HG03066 (cell line): ENCODE results near the gene CTPS1.

Experiments used
- ATAC-seq: cut with Tn5 transposase; IDR thresholded peaks from one replicate; pipeline ENCODE4 v1.9.1; 2021; ENCODE audit warnings: low read depth; ENCODE audit not compliant: unreplicated experiment

Gene CTPS1

DNA sequence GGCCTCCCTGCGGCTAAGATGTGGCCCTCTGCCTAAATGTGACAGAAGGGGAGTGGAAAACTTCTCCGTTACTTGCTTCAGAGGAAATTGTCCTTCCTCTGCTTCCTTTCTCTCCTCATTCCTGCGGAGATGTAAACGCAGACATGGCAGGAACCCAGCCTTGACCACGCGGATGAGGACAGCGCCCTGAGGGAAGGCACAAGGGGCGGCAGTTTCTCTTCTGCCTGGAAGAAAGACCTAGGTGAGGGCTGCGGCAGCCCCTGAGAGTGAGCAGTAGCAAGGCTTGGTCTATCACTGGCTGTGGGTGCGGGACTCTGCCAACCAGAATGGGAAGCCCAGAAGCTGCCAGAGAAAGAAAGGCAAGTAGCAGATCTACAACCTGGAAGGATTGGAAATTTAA, 14.0 kb upstream of the CTPS1 start:
- no peak for ATAC-seq

DNA sequence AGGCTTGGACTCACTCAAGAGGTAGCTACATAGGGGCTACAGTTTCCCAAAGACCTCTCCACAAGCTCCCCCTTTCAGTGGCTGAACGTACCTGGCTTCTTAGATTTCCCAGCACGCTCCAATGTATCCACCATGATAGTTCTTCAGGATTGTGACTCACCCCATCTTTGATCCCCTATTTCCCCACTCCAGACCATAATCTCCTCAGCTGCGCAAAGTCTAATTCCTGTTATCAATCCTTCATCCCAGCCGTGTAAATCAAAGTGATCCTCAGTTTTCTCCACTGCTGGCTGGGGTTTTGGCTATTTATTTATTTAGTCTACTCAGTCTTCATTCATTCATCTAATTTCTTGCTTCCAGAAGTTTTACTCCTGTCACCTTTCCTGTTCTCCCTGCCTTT, 13.1 kb upstream of the CTPS1 start:
- no peak for ATAC-seq

DNA sequence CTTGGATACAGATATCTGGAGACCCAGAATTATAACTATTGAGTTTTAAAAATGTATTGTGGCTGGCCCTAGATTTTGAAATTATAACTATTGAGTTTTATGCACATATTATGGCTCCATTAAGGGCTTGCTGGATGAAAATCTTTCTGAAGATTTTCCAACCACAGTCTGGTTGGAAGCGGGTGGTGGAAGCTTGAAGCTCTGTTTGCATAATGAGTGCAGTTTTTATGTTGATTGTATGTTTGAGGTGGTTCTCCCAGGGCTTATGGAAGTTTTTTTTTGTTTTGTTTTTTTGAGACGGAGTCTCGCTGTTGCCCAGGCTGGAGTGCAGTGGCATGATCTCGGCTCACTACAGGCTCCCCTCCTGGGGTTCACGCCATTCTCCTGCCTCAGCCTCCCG, 10.1 kb upstream of the CTPS1 start:
- ATAC-seq = no peak

DNA sequence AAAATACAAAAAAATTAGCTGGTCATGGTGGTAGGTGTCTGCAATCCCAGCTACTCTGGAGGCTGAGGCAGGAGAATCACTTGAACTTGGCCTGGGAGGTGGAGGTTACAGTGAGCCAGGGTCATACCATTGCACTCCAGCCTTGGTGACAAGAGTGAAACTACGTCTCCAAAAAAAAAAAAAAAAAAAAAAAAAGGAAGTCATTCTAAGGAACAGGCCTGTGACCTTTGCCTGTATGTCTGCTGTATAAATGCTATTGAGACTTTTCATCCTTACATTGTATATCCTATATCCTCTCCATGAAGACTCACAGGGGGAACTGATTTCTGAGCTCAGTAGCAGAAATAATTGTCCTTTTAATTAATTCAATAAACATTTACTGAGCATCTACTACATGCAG, 7.5 kb upstream of the CTPS1 start:
- ATAC-seq = no peak

DNA sequence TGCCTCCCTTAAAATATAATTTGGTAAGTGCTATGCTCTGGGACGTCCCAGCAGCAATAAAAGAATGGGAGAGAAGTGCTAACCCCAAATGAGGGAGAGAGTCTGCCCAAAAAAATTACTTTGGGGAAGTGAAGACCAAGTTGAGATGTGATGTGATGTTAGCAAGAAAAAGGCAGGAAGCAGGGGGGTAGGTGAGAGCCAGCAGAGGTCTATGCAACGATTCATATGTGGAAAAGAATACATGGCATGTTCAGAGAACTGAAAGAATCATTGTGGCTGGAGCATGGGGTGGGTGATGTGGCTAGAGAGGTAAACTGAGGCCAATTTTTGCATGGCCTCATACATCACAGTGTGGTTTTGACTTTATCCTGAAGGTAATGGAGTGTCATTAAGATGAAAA, 5.6 kb upstream of the CTPS1 start:
- ATAC-seq = no peak

DNA sequence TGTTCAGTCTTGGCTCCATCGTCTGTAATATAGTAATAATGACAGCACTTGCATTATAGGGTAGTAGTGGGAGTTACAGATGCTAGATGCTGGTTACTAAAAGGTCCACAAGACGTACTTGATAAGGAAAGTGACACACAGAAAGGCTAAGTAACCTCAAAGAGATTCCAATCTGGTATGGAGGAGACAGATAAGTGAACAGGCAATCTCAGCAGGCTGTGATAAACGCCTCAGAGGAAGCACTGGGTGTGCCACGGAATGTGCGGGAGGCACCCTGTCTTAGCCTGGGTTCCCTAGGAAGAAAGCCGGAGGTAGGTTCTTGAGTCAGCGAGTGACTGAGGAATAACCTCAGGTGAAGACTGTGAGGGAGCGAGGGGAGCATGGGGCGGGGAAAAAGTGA, 4.6 kb upstream of the CTPS1 start:
- no peak for ATAC-seq

DNA sequence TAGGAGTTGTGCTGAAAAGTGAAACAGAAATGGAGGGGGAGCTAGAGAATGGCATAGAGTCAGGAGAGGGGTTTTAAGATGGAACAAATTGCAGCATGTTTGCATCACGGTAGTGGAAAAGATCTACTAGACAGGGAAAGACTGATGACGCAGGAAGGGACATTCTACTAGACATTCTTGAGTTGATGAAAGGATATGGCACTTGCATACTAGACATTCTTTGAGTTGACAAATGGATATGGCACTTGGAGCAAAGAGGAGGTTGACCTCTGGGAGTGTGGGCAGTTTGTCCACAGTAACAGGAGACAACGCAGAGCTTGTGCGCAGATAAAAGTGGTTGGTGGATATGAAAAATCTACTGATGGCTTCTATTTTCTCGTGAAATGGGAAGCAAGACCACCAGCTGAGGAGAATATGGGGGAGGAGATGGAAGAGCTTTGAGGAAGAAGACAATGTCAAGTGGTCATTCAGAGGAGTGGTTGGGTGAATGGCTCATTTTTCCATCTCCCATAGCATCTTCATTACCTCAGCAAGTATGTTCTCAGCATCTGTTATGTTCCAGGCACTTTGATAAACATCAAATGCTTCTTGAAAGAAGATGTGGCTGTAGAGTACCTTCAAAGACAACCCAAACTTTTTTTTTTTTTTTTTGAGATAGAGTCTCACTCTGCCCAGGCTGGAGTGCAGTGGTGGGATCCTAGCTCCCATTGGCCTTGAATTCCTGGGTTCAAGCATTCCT, 2.4 kb upstream of the CTPS1 start:
- no peak for ATAC-seq

DNA sequence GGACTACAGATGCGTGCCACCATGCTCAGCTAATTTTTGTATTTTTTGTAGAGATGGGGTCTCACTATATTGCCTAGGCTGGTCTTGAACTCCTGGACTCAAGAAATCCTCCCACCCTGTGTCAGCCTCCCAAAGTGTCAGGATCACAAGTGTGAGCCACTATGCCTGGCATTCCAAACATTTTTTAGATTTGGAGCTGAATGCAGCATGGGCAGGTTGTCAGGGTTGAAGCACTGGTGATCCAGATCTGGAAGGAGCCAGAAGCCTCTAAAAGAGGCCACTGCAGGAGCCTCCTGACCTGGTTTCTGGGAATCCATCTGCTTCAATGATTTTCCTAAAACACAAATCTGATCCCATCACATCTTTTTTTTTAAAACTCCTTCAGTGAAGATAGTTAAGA, 1.8 kb upstream of the CTPS1 start:
- no peak for ATAC-seq

DNA sequence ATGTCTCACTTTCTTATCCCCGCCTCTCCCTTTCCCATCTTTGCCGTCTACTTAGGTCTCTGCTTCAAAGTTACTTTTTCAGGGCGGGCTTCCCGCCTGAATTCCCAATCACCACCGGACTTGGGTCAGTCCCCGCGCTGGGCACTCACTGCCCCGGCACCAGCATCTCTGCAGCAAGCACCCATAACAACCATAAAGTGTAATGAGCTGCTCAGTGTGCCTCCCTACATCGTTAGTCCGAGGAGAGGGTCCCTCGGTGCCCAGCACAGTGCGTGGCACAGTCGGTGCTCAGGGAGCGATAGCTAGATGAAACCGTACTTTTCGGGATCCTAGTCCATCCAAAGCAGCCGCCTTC, 633 bp upstream of the CTPS1 start:
- no peak for ATAC-seq

DNA sequence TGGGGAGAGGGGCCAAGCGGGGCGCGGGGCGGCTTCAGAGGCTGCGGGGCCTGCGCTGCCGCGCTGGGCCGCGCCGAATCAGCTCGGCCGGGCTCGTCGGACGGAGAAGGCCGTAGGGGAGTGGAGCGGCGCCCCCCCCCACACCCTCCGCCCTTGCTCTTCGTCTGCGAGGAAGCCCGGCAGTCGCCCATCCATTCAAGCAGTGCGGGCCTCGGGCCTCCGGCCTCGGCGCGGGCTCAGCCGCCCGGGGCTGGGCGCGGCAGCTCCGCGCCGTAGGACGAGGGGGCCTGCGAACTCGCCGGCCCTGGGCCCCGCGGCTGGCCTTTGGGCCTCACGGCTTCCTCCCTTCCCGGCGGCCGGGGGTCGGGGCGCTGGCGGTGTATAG, 564 bp downstream of the CTPS1 start:
- ATAC-seq = peak; percentile 17

DNA sequence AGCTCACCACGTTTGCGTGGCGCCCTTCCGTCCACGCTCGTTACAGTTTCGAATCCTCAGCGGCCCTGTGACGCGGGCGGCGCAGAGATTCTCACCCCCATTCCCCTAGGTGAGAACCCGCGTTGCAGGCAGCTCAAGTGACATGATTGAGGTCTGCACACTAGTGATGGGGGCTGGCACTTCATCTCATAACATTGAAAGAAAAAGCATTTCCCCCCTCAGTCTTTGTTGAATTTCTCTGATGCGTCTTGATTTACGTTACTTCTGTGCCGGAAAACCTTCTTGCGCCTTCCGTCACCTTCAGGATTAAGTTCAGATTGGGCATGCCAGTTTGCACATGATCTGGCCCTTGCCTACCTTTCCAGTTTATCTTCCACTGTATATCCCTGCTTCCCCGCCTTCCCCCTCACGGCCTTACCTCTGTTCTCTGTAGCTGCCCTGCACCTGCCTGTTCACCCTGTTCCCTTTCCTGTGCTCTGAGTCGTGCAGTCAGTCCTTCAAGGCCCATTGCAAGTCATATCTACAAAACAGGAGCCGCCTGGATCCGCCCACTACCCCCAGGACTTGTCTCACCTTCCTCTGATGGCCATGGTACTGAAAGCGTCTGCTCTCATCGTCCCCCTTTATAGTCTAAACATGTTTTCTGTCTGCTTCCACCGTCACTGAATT, 1.1 kb downstream of the CTPS1 start:
- peak; percentile 16 for ATAC-seq

DNA sequence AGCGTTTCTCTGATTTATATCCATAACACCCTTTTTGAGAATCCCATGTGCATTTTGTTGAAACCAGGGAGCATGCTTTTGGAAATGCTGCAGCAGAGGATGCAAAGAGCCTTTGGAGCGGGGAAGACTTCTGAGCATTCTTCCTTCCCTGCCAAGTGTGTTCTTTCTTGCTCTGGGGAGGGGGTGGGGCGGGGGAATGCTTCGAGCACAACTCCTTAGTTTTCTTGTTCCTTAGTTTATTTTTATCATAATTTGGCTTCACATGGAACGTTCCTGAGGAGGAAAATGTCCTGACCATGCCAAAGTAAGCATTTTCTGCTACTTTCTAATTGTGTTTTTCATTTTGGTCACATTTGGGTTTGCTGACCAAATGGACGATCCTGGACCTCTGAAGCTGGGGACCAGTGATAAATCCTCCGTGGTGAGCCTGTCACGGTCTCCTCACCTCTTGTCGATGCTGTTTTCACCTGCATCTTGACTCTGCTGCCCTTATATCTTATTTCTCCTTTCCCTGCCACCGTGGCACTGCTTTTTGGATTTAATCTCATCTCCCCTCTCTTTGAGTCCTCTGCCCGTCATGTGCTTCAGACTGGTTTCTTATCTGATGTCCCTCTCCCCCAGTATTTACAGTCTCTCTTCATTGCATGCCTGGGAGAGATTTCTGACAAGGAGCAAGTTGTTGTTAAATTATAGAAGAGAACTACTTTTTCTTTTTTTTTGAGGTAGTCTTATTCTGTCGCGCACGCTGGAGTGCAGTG, 2.4 kb downstream of the CTPS1 start:
- no peak for ATAC-seq

DNA sequence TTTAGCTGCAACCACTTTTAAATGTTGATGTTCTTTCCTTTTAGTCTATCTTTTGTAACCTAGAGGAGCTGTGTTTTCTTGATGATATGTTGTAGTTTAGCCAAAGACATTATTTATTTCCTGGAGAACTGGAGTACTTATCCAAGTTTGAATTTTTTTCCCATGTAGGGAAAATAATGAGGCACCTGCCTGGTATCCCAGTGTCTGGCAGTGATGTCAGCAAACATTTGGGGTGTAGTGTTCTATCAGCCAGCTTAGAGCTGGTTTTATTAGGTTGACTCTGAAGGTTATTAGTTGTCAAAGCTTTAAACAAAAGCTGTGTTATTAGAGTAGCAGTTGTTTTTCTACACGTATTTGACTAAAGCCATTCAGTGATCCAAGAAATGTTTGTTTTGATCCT, 3.2 kb downstream of the CTPS1 start:
- ATAC-seq = no peak

DNA sequence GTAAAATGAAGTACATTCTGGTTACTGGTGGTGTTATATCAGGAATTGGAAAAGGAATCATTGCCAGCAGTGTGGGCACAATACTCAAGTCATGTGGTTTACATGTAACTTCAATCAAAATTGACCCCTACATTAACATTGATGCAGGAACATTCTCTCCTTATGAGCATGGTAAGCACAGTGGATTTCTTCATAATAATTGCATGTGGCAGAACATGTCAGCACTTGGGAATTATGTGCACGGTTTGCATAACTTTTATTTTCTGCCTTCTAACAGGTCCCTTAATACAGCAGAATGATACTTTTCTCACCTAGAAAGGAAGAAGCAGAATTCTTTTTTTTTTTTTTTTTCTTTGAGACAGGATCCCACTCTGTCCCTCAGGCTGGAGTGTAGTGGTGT, 3.8 kb downstream of the CTPS1 start:
- no peak for ATAC-seq

DNA sequence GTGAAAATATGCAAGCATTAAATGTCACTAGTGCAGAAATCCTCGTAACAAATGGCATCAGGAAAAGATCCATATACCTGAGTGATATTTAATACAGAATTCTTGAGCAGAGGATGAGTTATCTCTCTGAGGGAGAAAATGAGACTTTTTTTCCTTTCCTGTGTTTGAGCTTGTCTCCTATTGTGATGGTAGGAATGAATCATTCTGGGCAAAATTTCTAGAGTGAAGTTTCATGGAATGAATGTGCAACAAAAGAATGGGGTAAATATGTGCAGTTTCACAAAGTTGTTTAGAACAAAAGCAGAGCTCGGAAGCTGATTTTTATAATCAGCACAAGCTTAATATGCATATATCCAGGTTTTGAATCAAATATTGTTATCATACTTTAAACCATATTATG, 4.6 kb downstream of the CTPS1 start:
- ATAC-seq = no peak

DNA sequence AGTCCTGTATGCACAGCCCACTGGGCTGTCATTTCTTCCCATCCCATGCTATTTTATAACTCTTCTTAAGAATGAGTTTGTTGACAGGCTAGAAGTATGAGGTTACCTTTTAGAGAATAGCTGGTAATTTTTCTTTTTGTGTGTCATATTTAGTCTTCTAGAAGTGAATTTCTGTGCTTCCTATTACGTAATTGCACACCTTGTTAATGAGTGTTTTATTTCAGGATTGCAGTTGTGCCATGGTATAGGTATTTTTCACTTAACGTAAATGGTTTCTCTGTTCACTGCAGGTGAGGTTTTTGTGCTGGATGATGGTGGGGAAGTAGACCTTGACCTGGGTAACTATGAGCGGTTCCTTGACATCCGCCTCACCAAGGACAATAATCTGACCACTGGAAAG, 5.0 kb downstream of the CTPS1 start:
- ATAC-seq = no peak

DNA sequence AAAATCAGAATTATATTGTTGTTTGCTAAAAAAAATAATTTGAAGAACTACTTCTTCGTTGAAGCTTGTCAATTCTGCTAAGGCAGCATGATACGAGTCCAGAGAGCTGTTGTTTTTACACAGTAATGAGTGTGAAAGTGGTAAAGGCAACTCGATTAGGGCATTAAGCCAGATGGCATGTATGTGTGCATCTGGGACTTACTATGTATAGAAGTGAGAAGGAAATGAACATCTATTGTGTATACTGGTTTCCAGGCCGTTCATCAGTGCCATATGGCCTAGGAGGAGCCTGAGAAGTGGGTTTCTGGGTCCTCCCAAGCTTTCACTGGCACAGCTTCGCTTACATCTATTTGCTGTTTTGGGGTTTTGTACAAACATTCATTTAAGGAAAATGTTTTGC, 5.7 kb downstream of the CTPS1 start:
- no peak for ATAC-seq

DNA sequence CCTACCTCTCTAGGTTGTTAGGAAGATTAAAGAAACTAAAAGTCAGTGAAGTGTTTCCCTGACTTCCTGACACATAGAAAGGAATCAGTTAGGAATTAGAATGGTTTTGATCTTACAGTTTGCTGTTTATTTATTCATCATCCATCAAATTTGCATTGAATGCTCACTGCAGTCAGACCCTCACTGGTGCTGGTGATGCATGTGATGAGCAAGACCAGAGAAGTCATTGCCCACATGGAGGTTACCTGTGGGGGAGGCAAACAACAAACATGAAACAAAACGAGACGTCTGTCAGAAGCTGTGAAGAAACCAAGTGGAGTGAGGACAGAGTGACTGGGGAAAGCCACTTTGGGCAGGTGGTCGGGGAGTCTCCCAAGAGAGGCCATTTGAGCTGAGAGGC, 6.4 kb downstream of the CTPS1 start:
- ATAC-seq = no peak

DNA sequence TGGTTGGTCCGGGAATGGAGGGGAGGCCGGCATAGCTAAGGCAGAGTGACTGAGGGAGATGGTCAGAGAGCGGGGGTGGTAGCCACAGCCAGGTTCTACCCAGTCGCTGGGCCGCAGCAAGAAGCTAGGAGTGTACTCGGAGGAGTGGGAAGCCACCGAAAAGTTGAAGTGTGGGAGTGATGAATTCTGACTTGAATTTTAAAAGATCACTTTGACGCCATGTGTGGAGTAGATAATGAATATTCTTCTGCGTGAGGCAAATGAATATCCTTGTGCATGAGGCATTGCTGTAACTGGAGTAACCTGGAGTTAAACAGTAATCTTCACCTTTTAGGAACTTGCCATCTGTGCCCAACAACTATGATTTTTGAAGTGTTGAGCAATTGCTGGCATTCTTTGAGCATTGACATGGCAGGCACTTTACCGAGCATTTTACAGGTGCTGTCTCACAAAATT, 6.9 kb downstream of the CTPS1 start:
- ATAC-seq = no peak

DNA sequence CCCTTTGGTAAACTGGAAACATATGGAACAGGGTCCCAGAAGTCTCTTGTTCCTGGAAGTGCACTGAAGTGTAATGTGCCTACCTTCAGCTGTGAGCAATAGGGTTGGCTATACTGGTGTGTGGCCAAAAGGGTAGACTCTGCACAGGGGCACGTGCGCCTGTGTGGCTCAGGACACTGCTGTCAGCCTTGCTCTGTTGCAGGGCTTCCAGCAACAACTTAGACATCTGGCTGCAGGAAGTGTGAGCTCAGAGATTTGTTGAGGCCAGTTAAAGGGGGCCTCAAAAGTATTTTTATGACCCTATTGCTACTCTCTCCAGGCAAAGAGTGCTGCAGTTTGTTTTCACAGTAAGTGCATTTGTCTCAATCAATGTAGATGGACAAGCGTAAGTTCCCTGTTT, 7.5 kb downstream of the CTPS1 start:
- no peak for ATAC-seq

DNA sequence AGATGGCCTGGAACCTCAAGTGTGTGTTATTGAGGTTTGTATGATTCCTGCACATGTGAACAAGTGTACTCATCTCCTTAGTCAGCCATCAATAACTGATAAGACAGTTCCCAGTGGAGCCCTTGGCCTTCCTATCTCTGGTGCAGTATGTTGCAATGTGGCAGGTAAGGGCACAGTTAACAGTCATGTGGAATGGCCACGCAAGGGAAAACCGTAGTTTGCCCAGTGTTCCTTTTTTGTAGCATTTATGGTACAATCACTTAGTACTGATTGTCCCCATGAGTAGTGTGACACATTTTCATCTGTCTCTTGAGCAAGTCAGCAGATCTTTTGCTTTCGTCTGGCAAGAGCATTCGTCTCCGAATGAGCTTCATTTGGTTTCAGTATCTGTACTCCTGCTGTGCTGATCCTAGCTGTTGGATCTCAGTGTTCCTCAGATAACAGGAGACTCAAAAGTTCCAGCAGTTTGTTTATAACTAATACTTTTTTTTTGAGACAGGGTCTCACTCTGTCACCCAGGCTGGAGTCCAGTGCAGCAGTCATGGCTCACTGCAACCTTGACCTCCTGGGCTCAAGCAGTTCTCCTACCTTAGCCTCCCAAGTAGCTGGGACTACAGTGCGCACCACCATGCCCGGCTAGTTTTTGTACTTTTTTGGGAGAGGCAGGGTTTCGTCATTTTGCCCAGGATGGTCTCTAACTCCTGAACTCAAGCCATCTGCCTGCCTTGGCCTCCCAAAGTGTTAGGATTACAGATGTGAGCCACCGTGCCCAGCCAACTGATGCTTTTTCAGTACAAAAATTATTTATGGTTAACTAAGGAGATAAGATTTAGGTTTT, 8.2 kb downstream of the CTPS1 start:
- no peak for ATAC-seq
